ENCODE data around the gene USP2. TPM values are rescaled to one million over a fixed set of nuclear protein-coding genes. Genes with fewer than 3 reads are reported as not detected.

USP2 gene
- total and polyA plus RNA-seq, 7 experiments from 2014 or later, result 0.07 to 1.1 (median 0.43) TPM

DNA sequence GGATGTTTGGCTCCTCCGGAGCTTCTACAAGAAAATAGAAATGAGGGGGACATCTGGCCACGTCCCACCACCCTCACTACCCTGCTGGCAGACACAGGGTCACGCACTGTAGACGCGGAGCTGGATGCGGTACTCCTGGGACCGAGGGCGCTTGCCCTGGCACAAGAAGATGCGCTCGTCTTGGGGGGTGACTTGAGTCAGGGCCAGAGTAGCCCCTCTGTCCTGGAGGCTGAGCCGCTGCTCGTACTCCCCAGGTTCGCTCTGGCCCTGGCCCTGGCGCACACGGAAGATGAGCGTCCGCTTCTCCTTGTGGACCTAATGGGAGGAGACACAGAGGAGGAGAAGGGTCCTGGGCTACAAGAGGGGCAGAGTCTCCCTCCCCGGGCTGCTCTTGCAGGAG is 66.8 kb downstream of the USP2 start:
- peak overlapping the region; percentile 69 for H3K4me3 ChIP-seq (ENCODE audit: low read length)
- H3K4me1 Mint-ChIP-seq, result peaks cover 0 to 24% (median 15%) of the 10 kb centered on the region in 7 donors
- ATAC-seq, result no peak
- H3K36me3 ChIP-seq (ENCODE audit: control insufficient read depth in 2 of 3, insufficient read depth in 3 of 3, low read length in 3 of 3), result peaks cover 0 to 4% (median 0%) of the 10 kb centered on the region in 3 experiments
- H3K36me3 Mint-ChIP-seq, result peaks cover 0 to 2% (median 0%) of the 10 kb centered on the region in 5 donors
- H3K27ac Mint-ChIP-seq, result peak overlapping the region in 1 of 9 donors; percentile 8
- peaks cover 0 to 3% (median 0%) of the 10 kb centered on the region in 11 donors for H3K9me3 Mint-ChIP-seq
- H3K4me1 ChIP-seq (ENCODE audit: control insufficient read depth in 2 of 2, insufficient read depth in 2 of 2, low read length in 2 of 2), result peaks cover 10 to 21% of the 10 kb centered on the region in 2 donors
- CTCF ChIA-PET, result interaction anchor here (1.1 to 1.5 kb wide), 3 partner anchors 9 to 110 kb away, joined by 4 to 8 read pairs (median 6); no protein-coding TSS in a partner anchor
- peaks cover 0 to 6% of the 10 kb centered on the region in 2 donors for H3K27me3 ChIP-seq (ENCODE audit: control insufficient read depth in 2 of 2, insufficient read depth in 2 of 2, low read length in 2 of 2)
- H3K9me3 ChIP-seq (ENCODE audit: control insufficient read depth in 2 of 3, low read length in 3 of 3), result no peaks in the 10 kb centered on the region
- peaks cover 5 to 42% (median 15%) of the 10 kb centered on the region in 5 donors for H3K27me3 Mint-ChIP-seq
- H3K4me3 Mint-ChIP-seq, result peak overlapping the region in 7 of 10 donors; percentile 25 to 83 (median 81)
- H3K27ac ChIP-seq (ENCODE audit: low read depth, low read length), result no peak overlapping the region
- DNase-seq, result no peak
- intact Hi-C loops (cut with micrococcal nuclease), result loop anchor here in 1 of 2 donors (1.0 kb wide), 2 partner anchors 8 to 9 kb away; no protein-coding TSS in a partner anchor
- POLR2A ChIA-PET, result interaction anchor here (1.1 to 1.8 kb wide), 4 partner anchors 9 to 247 kb away, joined by 3 to 8 read pairs (median 6); partner anchors contain the start of gene VPS11

GRCh38 chr11:119310682-119311052 is 70.8 kb downstream of the USP2 start:
- no peak overlapping the region for H3K27ac ChIP-seq (ENCODE audit: low read depth, low read length)
- Mint-ChIP-seq H3K4me1 (peaks cover 14 to 36% (median 26%) of the 10 kb centered on the region in 7 donors), H3K36me3 (peaks cover 0 to 7% (median 0%) of the 10 kb centered on the region in 5 donors), H3K9me3 (peaks cover 0 to 3% (median 0%) of the 10 kb centered on the region in 11 donors), H3K27me3 (peaks cover 0 to 13% (median 6%) of the 10 kb centered on the region in 5 donors), H3K4me3 (no peak overlapping the region), H3K27ac (peak overlapping the region in 2 of 9 donors; percentile 12 to 60)
- peaks cover 0 to 4% (median 0%) of the 10 kb centered on the region in 3 experiments for H3K36me3 ChIP-seq (ENCODE audit: control insufficient read depth in 2 of 3, insufficient read depth in 3 of 3, low read length in 3 of 3)
- DNase-seq (no peak), ATAC-seq (no peak)
- no peaks in the 10 kb centered on the region for H3K9me3 ChIP-seq (ENCODE audit: control insufficient read depth in 2 of 3, low read length in 3 of 3)
- CTCF ChIA-PET, result interaction anchor here (0.9 to 4.8 kb wide), 2 partner anchors 12 to 18 kb away, joined by 4 to 42 read pairs; no protein-coding TSS in a partner anchor
- H3K4me3 ChIP-seq (ENCODE audit: low read length), result no peak overlapping the region
- H3K27me3 ChIP-seq (ENCODE audit: control insufficient read depth in 2 of 2, insufficient read depth in 2 of 2, low read length in 2 of 2), result peaks cover 0 to 1% of the 10 kb centered on the region in 2 donors
- intact Hi-C loops (cut with micrococcal nuclease), result no loop called here
- H3K4me1 ChIP-seq (ENCODE audit: control insufficient read depth in 2 of 2, insufficient read depth in 2 of 2, low read length in 2 of 2), result peaks cover 5 to 31% of the 10 kb centered on the region in 2 donors
- POLR2A ChIA-PET, result no interaction called here

- H3K4me3 ChIP-seq (ENCODE audit: low read length), result no peak overlapping the region
- peaks cover 0 to 9% (median under 1%) of the 10 kb centered on the region in 5 donors for H3K27me3 Mint-ChIP-seq
- ChIA-PET POLR2A (interaction anchor here (0.6 to 1.8 kb wide), 2 partner anchors 11 to 19 kb away, joined by 4 to 7 read pairs; no protein-coding TSS in a partner anchor), CTCF (interaction anchor here (0.9 to 4.8 kb wide), 2 partner anchors 12 to 18 kb away, joined by 4 to 42 read pairs; no protein-coding TSS in a partner anchor)
- no peaks in the 10 kb centered on the region for H3K27me3 ChIP-seq (ENCODE audit: control insufficient read depth in 2 of 2, insufficient read depth in 2 of 2, low read length in 2 of 2)
- H3K4me3 Mint-ChIP-seq, result no peak overlapping the region
- H3K27ac Mint-ChIP-seq, result peak overlapping the region in 5 of 9 donors; percentile 33 to 85 (median 75)
- H3K36me3 ChIP-seq (ENCODE audit: control insufficient read depth in 2 of 3, insufficient read depth in 3 of 3, low read length in 3 of 3), result peaks cover 0 to 4% (median 0%) of the 10 kb centered on the region in 3 experiments
- no peaks in the 10 kb centered on the region for H3K9me3 ChIP-seq (ENCODE audit: control insufficient read depth in 2 of 3, low read length in 3 of 3)
- H3K36me3 Mint-ChIP-seq, result peaks cover 0 to 9% (median 0%) of the 10 kb centered on the region in 5 donors
- intact Hi-C loops (cut with micrococcal nuclease), result no loop called here
- no peak for DNase-seq
- ATAC-seq, result no peak
- H3K27ac ChIP-seq (ENCODE audit: low read depth, low read length), result no peak overlapping the region
- peaks cover 0 to 31% of the 10 kb centered on the region in 2 donors for H3K4me1 ChIP-seq (ENCODE audit: control insufficient read depth in 2 of 2, insufficient read depth in 2 of 2, low read length in 2 of 2)
- H3K4me1 Mint-ChIP-seq, result peaks cover 16 to 36% (median 26%) of the 10 kb centered on the region in 7 donors
- H3K9me3 Mint-ChIP-seq, result peaks cover 0 to 3% (median 0%) of the 10 kb centered on the region in 11 donors
These were observed 71.4 kb downstream of the USP2 start for GRCh38 chr11:119309953-119310681.

DNA sequence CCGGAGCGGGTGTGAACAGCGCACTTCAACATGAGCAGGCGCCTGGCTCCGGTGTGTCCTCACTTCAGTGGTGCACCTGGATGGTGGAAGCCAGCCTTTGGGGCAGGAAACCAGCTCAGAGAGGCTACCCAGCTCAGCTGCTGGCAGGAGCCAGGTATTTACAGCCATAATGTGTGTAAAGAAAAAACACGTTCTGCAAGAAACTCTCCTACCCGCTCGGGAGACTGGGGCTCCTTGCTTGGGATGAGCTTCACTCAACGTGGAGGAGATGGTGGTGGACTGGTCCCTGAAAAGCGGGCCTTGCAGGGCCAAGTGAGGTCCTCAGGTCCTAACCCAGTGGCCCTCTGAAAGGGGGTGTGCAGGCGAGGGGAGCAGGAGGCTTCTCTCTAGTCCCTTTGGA is 72.1 kb downstream of the USP2 start:
- H3K9me3 Mint-ChIP-seq, result peaks cover 0 to 5% (median 0%) of the 10 kb centered on the region in 11 donors
- intact Hi-C loops (cut with micrococcal nuclease), result no loop called here
- H3K4me3 ChIP-seq (ENCODE audit: low read length), result no peak overlapping the region
- POLR2A ChIA-PET, result interaction anchor here (1.8 to 2.2 kb wide), 2 partner anchors 10 to 12 kb away, joined by 4 to 9 read pairs; no protein-coding TSS in a partner anchor
- peaks cover 21 to 37% (median 26%) of the 10 kb centered on the region in 7 donors for H3K4me1 Mint-ChIP-seq
- ATAC-seq, result no peak
- CTCF ChIA-PET, result interaction anchor here (4.8 kb wide), 1 partner anchor 13 kb away, joined by 42 read pairs; no protein-coding TSS in a partner anchor
- H3K27me3 ChIP-seq (ENCODE audit: control insufficient read depth in 2 of 2, insufficient read depth in 2 of 2, low read length in 2 of 2), result no peaks in the 10 kb centered on the region
- H3K9me3 ChIP-seq (ENCODE audit: control insufficient read depth in 2 of 3, low read length in 3 of 3), result no peaks in the 10 kb centered on the region
- peaks cover 0 to 4% (median 0%) of the 10 kb centered on the region in 5 donors for H3K27me3 Mint-ChIP-seq
- H3K36me3 Mint-ChIP-seq, result peaks cover 0 to 10% (median 0%) of the 10 kb centered on the region in 5 donors
- no peak for DNase-seq
- no peak overlapping the region for H3K4me3 Mint-ChIP-seq
- H3K27ac ChIP-seq (ENCODE audit: low read depth, low read length), result no peak overlapping the region
- peak overlapping the region in 3 of 9 donors; percentile 59 to 76 (median 75) for H3K27ac Mint-ChIP-seq
- H3K4me1 ChIP-seq (ENCODE audit: control insufficient read depth in 2 of 2, insufficient read depth in 2 of 2, low read length in 2 of 2), result peaks cover 0 to 31% of the 10 kb centered on the region in 2 donors
- H3K36me3 ChIP-seq (ENCODE audit: control insufficient read depth in 2 of 3, insufficient read depth in 3 of 3, low read length in 3 of 3), result peaks cover 0 to 4% (median 0%) of the 10 kb centered on the region in 3 experiments

DNA sequence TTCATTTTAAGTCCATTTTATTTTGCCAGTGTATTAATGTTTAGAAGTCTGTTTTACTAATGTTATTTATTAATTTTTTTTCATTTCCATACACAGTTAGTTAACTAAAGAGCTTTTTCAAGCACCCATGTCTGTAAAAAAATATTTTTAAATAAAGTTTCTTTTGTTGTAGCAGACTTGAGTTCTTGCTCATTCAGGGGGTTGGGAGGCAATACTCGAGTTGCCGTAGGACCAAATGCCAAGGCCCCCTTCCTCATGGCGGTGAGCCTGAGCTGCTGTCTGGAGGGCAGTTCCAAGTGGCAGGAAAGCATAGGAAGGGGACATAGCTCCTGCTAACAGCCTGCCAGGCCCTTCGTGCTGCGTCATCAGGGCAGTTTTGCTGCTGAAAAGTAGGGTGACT is 73.5 kb downstream of the USP2 start:
- no peak for ATAC-seq
- Mint-ChIP-seq H3K27ac (peak overlapping the region in 7 of 9 donors; percentile 8 to 98 (median 53)), H3K4me3 (no peak overlapping the region), H3K27me3 (no peaks in the 10 kb centered on the region), H3K4me1 (peaks cover 21 to 44% (median 33%) of the 10 kb centered on the region in 7 donors), H3K36me3 (peaks cover 8 to 22% (median 12%) of the 10 kb centered on the region in 5 donors), H3K9me3 (peaks cover 0 to 5% (median 0%) of the 10 kb centered on the region in 11 donors)
- Histone ChIP-seq H3K36me3 (ENCODE audit: control insufficient read depth in 2 of 3, insufficient read depth in 3 of 3, low read length in 3 of 3) (peaks cover 0 to 13% (median 0%) of the 10 kb centered on the region in 3 experiments), H3K4me1 (ENCODE audit: control insufficient read depth in 2 of 2, insufficient read depth in 2 of 2, low read length in 2 of 2) (peaks cover 0 to 31% of the 10 kb centered on the region in 2 donors), H3K27ac (ENCODE audit: low read depth, low read length) (peak overlapping the region; percentile 47), H3K27me3 (ENCODE audit: control insufficient read depth in 2 of 2, insufficient read depth in 2 of 2, low read length in 2 of 2) (no peaks in the 10 kb centered on the region), H3K4me3 (ENCODE audit: low read length) (no peak overlapping the region), H3K9me3 (ENCODE audit: control insufficient read depth in 2 of 3, low read length in 3 of 3) (no peaks in the 10 kb centered on the region)
- intact Hi-C loops (cut with micrococcal nuclease), result no loop called here
- no peak for DNase-seq
- POLR2A ChIA-PET, result interaction anchor here (1.5 to 2.2 kb wide), 2 partner anchors 8 to 9 kb away, joined by 6 to 9 read pairs; partner anchors contain the start of gene MCAM
- CTCF ChIA-PET, result interaction anchor here (1.0 to 4.8 kb wide), 6 partner anchors 8 to 246 kb away, joined by 3 to 42 read pairs (median 4); no protein-coding TSS in a partner anchor

DNA sequence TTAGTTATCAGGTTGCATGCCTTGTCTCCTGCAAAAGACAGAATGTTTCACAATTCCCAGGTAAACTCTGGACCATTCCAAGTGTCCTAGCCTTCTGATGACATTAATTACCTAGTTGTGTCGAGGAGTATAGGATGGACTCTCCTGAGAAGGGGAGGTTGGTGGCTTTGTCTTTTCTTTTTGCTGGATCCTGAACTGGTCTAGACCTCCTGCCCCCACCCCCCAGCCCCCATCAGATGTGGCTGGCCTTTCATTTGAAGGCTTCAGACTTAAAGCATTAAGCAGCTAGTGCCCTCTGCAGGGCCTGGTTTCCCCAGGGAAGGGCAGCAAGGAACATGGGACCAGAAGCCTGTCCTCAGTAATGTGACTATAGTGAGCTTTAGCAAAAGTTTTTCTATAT is 74.3 kb downstream of the USP2 start:
- Histone ChIP-seq H3K27me3 (ENCODE audit: control insufficient read depth in 2 of 2, insufficient read depth in 2 of 2, low read length in 2 of 2) (no peaks in the 10 kb centered on the region), H3K4me1 (ENCODE audit: control insufficient read depth in 2 of 2, insufficient read depth in 2 of 2, low read length in 2 of 2) (peaks cover 0 to 31% of the 10 kb centered on the region in 2 donors), H3K27ac (ENCODE audit: low read depth, low read length) (peak overlapping the region; percentile 76), H3K9me3 (ENCODE audit: control insufficient read depth in 2 of 3, low read length in 3 of 3) (no peaks in the 10 kb centered on the region), H3K36me3 (ENCODE audit: control insufficient read depth in 2 of 3, insufficient read depth in 3 of 3, low read length in 3 of 3) (peaks cover 0 to 19% (median under 1%) of the 10 kb centered on the region in 3 experiments), H3K4me3 (ENCODE audit: low read length) (no peak overlapping the region)
- no peak for DNase-seq
- intact Hi-C loops (cut with micrococcal nuclease), result no loop called here
- POLR2A ChIA-PET, result interaction anchor here (0.9 to 3.1 kb wide), 8 partner anchors 8 to 213 kb away, joined by 3 to 19 read pairs (median 5); partner anchors contain the start of genes HINFP and MCAM
- Mint-ChIP-seq H3K4me3 (peak overlapping the region in 7 of 10 donors; percentile 77 to 88 (median 81)), H3K27me3 (no peaks in the 10 kb centered on the region), H3K4me1 (peaks cover 21 to 44% (median 36%) of the 10 kb centered on the region in 7 donors), H3K9me3 (peaks cover 0 to 5% (median 0%) of the 10 kb centered on the region in 11 donors), H3K36me3 (peaks cover 8 to 26% (median 19%) of the 10 kb centered on the region in 5 donors), H3K27ac (peak overlapping the region; percentile 89 to 100 (median 98))
- ATAC-seq, result no peak
- CTCF ChIA-PET, result interaction anchor here (0.6 to 4.8 kb wide), 7 partner anchors 9 to 1010 kb away, joined by 3 to 42 read pairs (median 4); no protein-coding TSS in a partner anchor
